ENCODE results near the gene CSHL1. TPM values are rescaled to one million over a fixed set of nuclear protein-coding genes. Genes with fewer than 3 reads are reported as not detected.
A peak's percentile ranks its signal among the peaks of the same experiment; 100 is the strongest.

CSHL1 gene
- total RNA-seq, 1 donor from 2014 or later = not detected

DNA sequence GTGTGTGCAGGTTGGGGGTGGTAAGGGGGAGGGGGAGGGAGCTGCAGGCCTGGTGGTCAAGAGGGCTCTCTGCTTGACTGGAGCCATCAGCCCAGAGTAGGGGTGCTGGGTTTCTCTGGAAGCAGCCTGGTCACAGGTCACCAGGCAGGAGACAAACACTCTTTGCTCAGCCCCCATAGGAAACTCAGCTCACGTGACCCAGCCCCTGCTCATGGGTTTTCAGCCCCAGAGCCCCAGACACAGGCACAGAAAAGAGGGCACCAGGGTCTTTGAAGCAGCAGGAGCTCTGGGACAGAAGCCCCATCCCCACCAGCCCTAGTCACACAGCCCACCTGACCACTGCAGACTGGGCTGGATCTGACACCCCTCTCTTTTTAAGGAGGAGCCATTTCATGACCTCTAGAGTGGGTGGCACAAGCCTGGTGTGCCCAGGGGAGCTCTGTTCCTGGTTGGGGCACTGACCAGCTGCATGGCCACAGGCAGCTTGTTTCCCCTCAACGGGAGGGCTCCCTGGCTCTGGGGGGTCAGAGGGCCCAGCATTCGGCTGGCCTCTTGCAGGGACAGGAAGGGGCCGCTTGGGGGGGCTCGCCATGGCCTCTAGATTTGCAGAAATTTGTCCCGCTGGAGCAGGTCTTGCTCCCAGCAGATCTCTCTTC, 34.9 kb upstream of the CSHL1 start:
- H3K4me1 Mint-ChIP-seq = peaks cover 11% of the 10 kb centered on the region
- peaks cover 4% of the 10 kb centered on the region for H3K27me3 Mint-ChIP-seq
- no peak overlapping the region for H3K27ac Mint-ChIP-seq
- intact Hi-C loops (cut with micrococcal nuclease) = loop anchor here (1.0 to 2.0 kb wide), 5 partner anchors 14 to 187 kb away; partner anchors contain the start of gene CD79B
- no peaks in the 10 kb centered on the region for H3K9me3 Mint-ChIP-seq
- H3K4me3 Mint-ChIP-seq = peak overlapping the region; percentile 71
- H3K36me3 Mint-ChIP-seq (ENCODE audit: low read depth) = no peaks in the 10 kb centered on the region
- DNase-seq = peak; percentile 64

GRCh38 chr17:63944736-63945499, 33.9 kb upstream of the CSHL1 start:
- DNase-seq = no peak
- Mint-ChIP-seq H3K9me3 (no peaks in the 10 kb centered on the region), H3K4me3 (peak overlapping the region; percentile 22), H3K4me1 (peaks cover 11% of the 10 kb centered on the region), H3K27me3 (peaks cover 4% of the 10 kb centered on the region), H3K27ac (peak overlapping the region; percentile 78), H3K36me3 (ENCODE audit: low read depth) (no peaks in the 10 kb centered on the region)
- intact Hi-C loops (cut with micrococcal nuclease) = no loop called here

DNA sequence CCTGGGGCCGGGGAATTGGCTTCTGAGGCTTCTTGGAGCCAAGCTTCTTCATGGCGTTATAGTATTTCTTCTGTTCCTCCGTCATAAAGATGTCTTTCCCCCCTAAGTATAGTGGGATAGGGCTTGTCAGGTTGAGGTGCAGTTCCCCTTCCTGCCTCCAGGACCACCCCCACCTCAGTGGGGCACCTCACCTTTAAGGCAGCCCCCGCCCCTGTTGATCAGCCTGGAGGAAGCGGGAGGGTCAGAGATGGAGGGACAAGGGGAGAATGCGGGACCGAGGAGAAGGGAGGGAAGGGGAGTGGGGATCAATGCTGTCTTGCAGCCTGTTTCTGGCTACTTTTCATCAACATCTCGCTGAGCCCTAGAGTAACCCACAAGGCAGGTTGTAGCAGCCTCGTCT, 32.7 kb upstream of the CSHL1 start:
- Mint-ChIP-seq H3K27me3 (peaks cover 4% of the 10 kb centered on the region), H3K27ac (peak overlapping the region; percentile 28), H3K4me3 (no peak overlapping the region), H3K4me1 (peaks cover 16% of the 10 kb centered on the region), H3K9me3 (no peaks in the 10 kb centered on the region), H3K36me3 (ENCODE audit: low read depth) (no peaks in the 10 kb centered on the region)
- intact Hi-C loops (cut with micrococcal nuclease) = no loop called here
- no peak for DNase-seq

DNA sequence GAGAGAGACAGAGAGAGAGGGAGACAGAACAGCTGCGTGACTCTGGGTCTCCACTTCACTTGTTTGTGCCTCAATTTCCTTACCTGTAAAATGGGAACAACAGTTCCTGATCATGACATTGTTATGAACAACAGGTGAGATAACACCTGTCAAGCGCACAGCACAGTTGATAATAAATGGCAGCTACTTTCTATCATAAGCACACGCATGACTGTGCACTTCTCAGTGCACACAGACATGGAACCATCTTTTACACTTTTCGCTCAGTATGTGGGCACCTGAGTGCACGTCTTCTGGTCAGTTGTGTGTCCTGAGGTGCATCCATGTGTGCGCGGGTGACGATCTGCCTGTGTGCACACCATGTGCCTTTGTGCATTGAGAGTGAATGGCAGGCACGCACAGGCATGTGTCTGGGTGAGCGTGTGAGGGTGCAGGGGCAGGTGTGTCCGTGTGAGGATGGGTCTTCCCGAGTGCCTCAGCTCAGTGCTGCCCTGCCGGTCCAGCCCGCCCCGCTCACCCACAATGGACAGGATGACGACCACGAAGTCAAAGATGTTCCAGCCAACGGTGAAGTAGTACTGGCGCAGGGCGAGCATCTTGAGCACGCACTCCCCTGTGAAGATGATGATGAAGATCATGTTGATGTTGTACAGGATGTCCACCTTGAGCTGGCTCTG, 31.4 kb upstream of the CSHL1 start:
- Mint-ChIP-seq H3K9me3 (no peaks in the 10 kb centered on the region), H3K27me3 (peaks cover 4% of the 10 kb centered on the region), H3K27ac (no peak overlapping the region), H3K4me1 (peaks cover 20% of the 10 kb centered on the region), H3K36me3 (ENCODE audit: low read depth) (no peaks in the 10 kb centered on the region), H3K4me3 (no peak overlapping the region)
- DNase-seq = no peak
- intact Hi-C loops (cut with micrococcal nuclease) = no loop called here

- H3K27ac Mint-ChIP-seq = no peak overlapping the region
- intact Hi-C loops (cut with micrococcal nuclease) = no loop called here
- H3K9me3 Mint-ChIP-seq = no peaks in the 10 kb centered on the region
- peaks cover 20% of the 10 kb centered on the region for H3K4me1 Mint-ChIP-seq
- no peak overlapping the region for H3K4me3 Mint-ChIP-seq
- H3K36me3 Mint-ChIP-seq (ENCODE audit: low read depth) = no peaks in the 10 kb centered on the region
- peaks cover 4% of the 10 kb centered on the region for H3K27me3 Mint-ChIP-seq
- DNase-seq = no peak
Measured at GRCh38 chr17:63941751-63942150, 30.7 kb upstream of the CSHL1 start.

GRCh38 chr17:63941162-63941561, 30.1 kb upstream of the CSHL1 start:
- Mint-ChIP-seq H3K27me3 (peaks cover 4% of the 10 kb centered on the region), H3K36me3 (ENCODE audit: low read depth) (no peaks in the 10 kb centered on the region), H3K9me3 (no peaks in the 10 kb centered on the region), H3K4me1 (peaks cover 15% of the 10 kb centered on the region), H3K4me3 (no peak overlapping the region), H3K27ac (no peak overlapping the region)
- intact Hi-C loops (cut with micrococcal nuclease) = no loop called here
- no peak for DNase-seq

GRCh38 chr17:63940584-63940983, 29.5 kb upstream of the CSHL1 start:
- Mint-ChIP-seq H3K9me3 (no peaks in the 10 kb centered on the region), H3K4me1 (peaks cover 13% of the 10 kb centered on the region), H3K36me3 (ENCODE audit: low read depth) (no peaks in the 10 kb centered on the region), H3K27me3 (peaks cover 8% of the 10 kb centered on the region), H3K4me3 (no peak overlapping the region), H3K27ac (no peak overlapping the region)
- DNase-seq = no peak
- intact Hi-C loops (cut with micrococcal nuclease) = no loop called here

DNA sequence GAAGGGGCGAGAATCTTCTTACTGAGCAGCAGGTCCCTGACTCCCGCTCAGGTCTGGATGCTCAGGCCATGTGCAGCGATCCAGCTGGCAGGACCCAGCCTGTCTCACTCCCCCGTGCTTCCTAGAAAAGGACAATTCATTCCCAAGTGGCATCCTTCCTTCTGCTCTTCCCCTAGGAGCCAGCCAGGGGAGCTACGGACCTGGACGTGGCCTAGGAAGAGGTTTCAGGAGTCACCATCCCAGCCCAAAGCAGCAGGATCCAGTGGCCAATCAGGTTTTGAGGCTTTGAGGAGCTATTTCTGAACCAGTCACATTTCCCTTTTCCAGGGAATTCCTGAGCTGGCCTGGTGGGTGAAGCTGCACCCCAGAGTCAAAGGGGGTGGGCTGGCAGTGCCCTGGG, 28.8 kb upstream of the CSHL1 start:
- intact Hi-C loops (cut with micrococcal nuclease) = no loop called here
- Mint-ChIP-seq H3K4me1 (peaks cover 10% of the 10 kb centered on the region), H3K4me3 (no peak overlapping the region), H3K9me3 (no peaks in the 10 kb centered on the region), H3K27me3 (peaks cover 7% of the 10 kb centered on the region), H3K27ac (no peak overlapping the region), H3K36me3 (ENCODE audit: low read depth) (no peaks in the 10 kb centered on the region)
- no peak for DNase-seq

GRCh38 chr17:63939401-63939800, 28.3 kb upstream of the CSHL1 start:
- Mint-ChIP-seq H3K27ac (no peak overlapping the region), H3K4me3 (no peak overlapping the region), H3K36me3 (ENCODE audit: low read depth) (no peaks in the 10 kb centered on the region)

GRCh38 chr17:63937920-63938319, 26.9 kb upstream of the CSHL1 start:
- Mint-ChIP-seq H3K4me1 (peaks cover 9% of the 10 kb centered on the region), H3K27me3 (peaks cover 7% of the 10 kb centered on the region), H3K4me3 (no peak overlapping the region), H3K9me3 (no peaks in the 10 kb centered on the region), H3K36me3 (ENCODE audit: low read depth) (no peaks in the 10 kb centered on the region), H3K27ac (no peak overlapping the region)
- no peak for DNase-seq
- intact Hi-C loops (cut with micrococcal nuclease) = no loop called here

More at GRCh38 chr17:63939401-63939800, 28.3 kb upstream of the CSHL1 start:
- Mint-ChIP-seq H3K4me1 (peaks cover 10% of the 10 kb centered on the region), H3K27me3 (peaks cover 7% of the 10 kb centered on the region), H3K9me3 (no peaks in the 10 kb centered on the region)
- no peak for DNase-seq
- intact Hi-C loops (cut with micrococcal nuclease) = no loop called here

DNA sequence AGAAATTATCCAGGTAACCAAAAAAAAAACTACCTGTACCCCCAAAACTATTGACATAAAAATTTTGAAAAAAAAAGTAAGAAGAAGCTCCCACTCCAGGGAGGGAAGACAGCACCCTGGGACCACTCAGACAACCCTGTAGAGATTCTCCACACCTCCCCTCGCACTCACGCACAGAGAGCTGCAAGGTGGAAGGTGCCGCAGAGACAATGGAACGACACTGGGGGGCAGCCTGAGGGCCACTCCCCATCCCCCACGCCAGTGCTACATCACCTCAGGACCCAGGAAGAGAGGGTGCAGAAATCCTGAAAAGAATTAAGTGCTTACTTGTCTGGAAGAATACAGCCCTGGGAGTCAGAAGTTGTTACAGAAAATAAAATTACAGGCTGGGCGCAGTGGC, 26.3 kb upstream of the CSHL1 start:
- H3K4me1 Mint-ChIP-seq = peaks cover 13% of the 10 kb centered on the region
- no peaks in the 10 kb centered on the region for H3K36me3 Mint-ChIP-seq (ENCODE audit: low read depth)
- H3K27ac Mint-ChIP-seq = no peak overlapping the region
- no peaks in the 10 kb centered on the region for H3K9me3 Mint-ChIP-seq
- H3K27me3 Mint-ChIP-seq = peaks cover 5% of the 10 kb centered on the region
- H3K4me3 Mint-ChIP-seq = no peak overlapping the region
- no peak for DNase-seq
- intact Hi-C loops (cut with micrococcal nuclease) = no loop called here

GRCh38 chr17:63934183-63935112, 23.4 kb upstream of the CSHL1 start:
- no peaks in the 10 kb centered on the region for H3K9me3 Mint-ChIP-seq
- peaks cover 25% of the 10 kb centered on the region for H3K4me1 Mint-ChIP-seq
- peaks cover 5% of the 10 kb centered on the region for H3K36me3 Mint-ChIP-seq (ENCODE audit: low read depth)
- intact Hi-C loops (cut with micrococcal nuclease) = loop anchor here (5.0 kb wide), 1 partner anchor 53 kb away; no protein-coding TSS in a partner anchor
- DNase-seq = no peak
- peaks cover 5% of the 10 kb centered on the region for H3K27me3 Mint-ChIP-seq
- no peak overlapping the region for H3K4me3 Mint-ChIP-seq
- no peak overlapping the region for H3K27ac Mint-ChIP-seq

GRCh38 chr17:63933598-63933997, 22.5 kb upstream of the CSHL1 start:
- H3K27me3 Mint-ChIP-seq = peaks cover 5% of the 10 kb centered on the region
- no peaks in the 10 kb centered on the region for H3K9me3 Mint-ChIP-seq
- H3K27ac Mint-ChIP-seq = no peak overlapping the region
- no peak overlapping the region for H3K4me3 Mint-ChIP-seq
- DNase-seq = no peak
- H3K4me1 Mint-ChIP-seq = peaks cover 20% of the 10 kb centered on the region
- peaks cover 7% of the 10 kb centered on the region for H3K36me3 Mint-ChIP-seq (ENCODE audit: low read depth)
- intact Hi-C loops (cut with micrococcal nuclease) = loop anchor here (5.0 kb wide), 1 partner anchor 54 kb away; no protein-coding TSS in a partner anchor

All from activated CD4-positive, alpha-beta T cell treated with anti-CD3 and anti-CD28 coated beads, Interleukin-2, amount 10 ng/mL, durations not matched to agents 24 days and 14 days (primary cell).